WERI-Rb-1 (cell line): ENCODE measurements around the gene PCSK1.

Experiments used
- DNase-seq: peaks from one replicate; pipeline ENCODE4 v3.0.0-alpha.2; 2020
- H3K27ac ChIP-seq: fragments of 250-450 bp; sonication (Bioruptor Pico); 2 replicates; pipeline ENCODE4 v1.5.1; 2020; ENCODE audit warnings: mild to moderate bottlenecking, moderate library complexity
- H3K27me3 ChIP-seq: fragments of 250-450 bp; sonication (Bioruptor Pico); 2 replicates; pipeline ENCODE4 v1.5.1; 2021; ENCODE audit warnings: mild to moderate bottlenecking, low read depth, moderate library complexity; ENCODE audit not compliant: insufficient read depth, severe bottlenecking
- H3K36me3 ChIP-seq: fragments of 250-450 bp; sonication (Bioruptor Pico); 2 replicates; pipeline ENCODE4 v1.5.1; 2020; ENCODE audit warnings: mild to moderate bottlenecking, moderate library complexity
- H3K4me3 ChIP-seq: 2 replicates; pipeline ENCODE4 v1.5.1; 2011; ENCODE audit warnings: low read depth, mild to moderate bottlenecking, control low read depth, low read length
- H3K9me3 ChIP-seq: fragments of 250-450 bp; sonication (Bioruptor Pico); 2 replicates; pipeline ENCODE4 v1.5.1; 2021; ENCODE audit warnings: mild to moderate bottlenecking, moderate library complexity; ENCODE audit not compliant: severe bottlenecking
- TF ChIP-seq, protein P1 (sequence below): IDR thresholded peaks from 2 replicates; pipeline ENCODE4 v1.5.1; 2011; ENCODE audit warnings: low read depth, mild to moderate bottlenecking, control low read depth, inconsistent platforms, low read length

PCSK1 gene

DNA sequence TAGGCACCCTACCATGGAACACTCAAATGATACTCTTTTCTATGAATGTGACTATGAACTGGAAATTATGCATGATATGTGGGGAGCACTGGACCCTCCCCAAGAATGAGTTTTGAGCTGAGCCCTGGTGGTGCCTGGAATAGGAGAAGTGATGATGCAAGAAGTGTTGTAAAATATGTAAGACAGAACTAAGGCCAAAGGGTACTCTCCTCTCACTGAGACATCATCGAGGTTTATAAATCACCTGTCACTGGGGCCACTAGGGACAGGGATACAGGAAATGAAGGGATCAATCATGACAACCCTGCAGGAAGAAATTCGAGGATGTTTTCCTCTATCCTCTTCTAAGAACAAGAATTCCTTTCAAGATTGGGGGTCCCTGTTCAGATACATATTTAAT lies 45.4 kb downstream of the PCSK1 start:
- Histone ChIP-seq H3K27me3 (no peaks in the 10 kb centered on the region), H3K36me3 (no peaks in the 10 kb centered on the region), H3K9me3 (no peaks in the 10 kb centered on the region), H3K4me3 (no peak overlapping the region), H3K27ac (no peak overlapping the region)
- TF ChIP-seq, protein P1, sequence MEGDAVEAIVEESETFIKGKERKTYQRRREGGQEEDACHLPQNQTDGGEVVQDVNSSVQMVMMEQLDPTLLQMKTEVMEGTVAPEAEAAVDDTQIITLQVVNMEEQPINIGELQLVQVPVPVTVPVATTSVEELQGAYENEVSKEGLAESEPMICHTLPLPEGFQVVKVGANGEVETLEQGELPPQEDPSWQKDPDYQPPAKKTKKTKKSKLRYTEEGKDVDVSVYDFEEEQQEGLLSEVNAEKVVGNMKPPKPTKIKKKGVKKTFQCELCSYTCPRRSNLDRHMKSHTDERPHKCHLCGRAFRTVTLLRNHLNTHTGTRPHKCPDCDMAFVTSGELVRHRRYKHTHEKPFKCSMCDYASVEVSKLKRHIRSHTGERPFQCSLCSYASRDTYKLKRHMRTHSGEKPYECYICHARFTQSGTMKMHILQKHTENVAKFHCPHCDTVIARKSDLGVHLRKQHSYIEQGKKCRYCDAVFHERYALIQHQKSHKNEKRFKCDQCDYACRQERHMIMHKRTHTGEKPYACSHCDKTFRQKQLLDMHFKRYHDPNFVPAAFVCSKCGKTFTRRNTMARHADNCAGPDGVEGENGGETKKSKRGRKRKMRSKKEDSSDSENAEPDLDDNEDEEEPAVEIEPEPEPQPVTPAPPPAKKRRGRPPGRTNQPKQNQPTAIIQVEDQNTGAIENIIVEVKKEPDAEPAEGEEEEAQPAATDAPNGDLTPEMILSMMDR, result no peak
- DNase-seq, result no peak

DNA sequence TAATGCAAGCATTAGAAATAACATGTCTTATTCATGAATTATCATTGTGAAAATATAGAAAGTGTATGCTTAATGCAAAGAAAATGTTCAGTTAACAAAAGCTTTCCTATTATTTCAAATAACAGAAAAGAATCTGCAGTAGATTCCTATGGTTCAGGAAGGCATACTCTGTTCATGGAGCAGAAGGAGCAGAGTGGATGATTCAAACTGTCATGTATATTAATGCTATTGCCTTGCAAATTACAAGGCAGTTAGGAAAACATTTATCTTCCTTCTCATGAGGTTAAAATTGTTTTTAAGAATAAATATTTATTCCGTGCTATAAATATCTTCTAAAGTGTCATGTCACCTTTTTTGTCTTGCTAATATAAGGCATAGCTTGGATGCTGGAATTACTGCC lies 47.5 kb downstream of the PCSK1 start:
- H3K4me3 ChIP-seq, result no peak overlapping the region
- no peaks in the 10 kb centered on the region for H3K27me3 ChIP-seq
- no peaks in the 10 kb centered on the region for H3K9me3 ChIP-seq
- no peaks in the 10 kb centered on the region for H3K36me3 ChIP-seq
- TF ChIP-seq, protein P1, result no peak
- H3K27ac ChIP-seq, result no peak overlapping the region
- DNase-seq, result no peak

DNA sequence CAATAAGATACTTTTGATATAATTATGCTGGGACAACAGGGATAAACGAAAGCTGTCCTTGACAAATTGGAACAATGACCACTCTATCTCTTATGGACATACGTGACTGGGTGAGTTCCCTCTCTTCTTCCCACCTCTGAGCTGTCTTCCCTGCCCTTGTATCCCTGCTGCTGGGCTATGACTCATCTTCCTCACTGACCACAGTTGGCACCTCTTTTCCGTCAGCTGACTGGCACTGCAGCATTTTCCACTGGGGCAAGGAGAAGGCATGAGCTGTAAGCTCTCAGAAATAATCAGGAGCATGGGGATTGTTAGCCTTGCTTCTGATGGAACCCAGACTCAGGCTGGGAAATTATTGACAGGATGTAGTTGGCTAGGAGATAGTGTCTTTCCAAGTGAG lies 48.7 kb downstream of the PCSK1 start:
- Histone ChIP-seq H3K36me3 (no peaks in the 10 kb centered on the region), H3K9me3 (no peaks in the 10 kb centered on the region), H3K27ac (no peak overlapping the region), H3K4me3 (no peak overlapping the region), H3K27me3 (no peaks in the 10 kb centered on the region)
- TF ChIP-seq, protein P1, result no peak
- DNase-seq, result no peak

DNA sequence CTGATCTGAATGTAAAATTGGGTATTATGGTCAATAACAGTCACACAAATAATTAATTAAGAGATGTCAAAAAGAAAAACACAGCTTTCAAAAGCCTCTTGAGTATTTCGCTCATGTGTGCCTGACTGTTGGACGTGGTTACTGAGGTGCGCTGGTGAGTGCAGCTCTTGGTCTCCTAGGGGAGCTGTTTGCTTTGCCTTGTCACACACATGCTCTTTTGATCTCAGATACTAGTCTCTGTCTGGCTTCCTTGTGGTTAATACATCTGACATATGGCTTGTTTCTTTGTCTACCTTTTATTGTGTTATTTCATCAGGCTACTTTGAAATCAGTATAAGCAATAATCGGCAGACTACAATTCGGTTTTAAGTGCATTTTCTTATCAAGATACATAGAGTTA lies 51.5 kb downstream of the PCSK1 start:
- no peak overlapping the region for H3K4me3 ChIP-seq
- DNase-seq, result peak; percentile 30
- TF ChIP-seq, protein P1, result peak; percentile 52

DNA sequence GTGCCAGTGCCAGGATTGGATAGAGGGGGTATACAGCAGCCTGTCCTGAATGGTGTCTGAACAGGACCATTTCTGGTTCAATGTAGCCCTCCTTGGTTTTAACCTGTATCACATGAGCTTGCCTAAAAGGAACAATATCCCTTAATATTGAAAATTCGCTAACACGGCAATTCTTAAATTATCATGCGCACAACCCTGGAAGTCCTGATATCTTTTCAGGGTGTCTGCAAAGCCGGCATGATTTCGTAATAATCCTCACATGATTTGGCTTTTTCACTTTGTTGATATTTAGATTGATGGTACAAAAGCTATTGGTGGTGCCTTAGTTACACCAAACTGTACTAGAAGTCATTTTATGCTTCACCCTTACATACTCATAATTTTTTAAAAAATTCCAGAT lies 53.2 kb downstream of the PCSK1 start:
- DNase-seq, result no peak
- Histone ChIP-seq H3K27me3 (no peaks in the 10 kb centered on the region), H3K4me3 (no peak overlapping the region), H3K27ac (no peak overlapping the region), H3K9me3 (no peaks in the 10 kb centered on the region), H3K36me3 (no peaks in the 10 kb centered on the region)
- TF ChIP-seq, protein P1, result no peak

More for the DNA sequence above, 51.5 kb downstream of the PCSK1 start:
- Histone ChIP-seq H3K27me3 (no peaks in the 10 kb centered on the region), H3K27ac (no peak overlapping the region), H3K36me3 (no peaks in the 10 kb centered on the region), H3K9me3 (no peaks in the 10 kb centered on the region)

DNA sequence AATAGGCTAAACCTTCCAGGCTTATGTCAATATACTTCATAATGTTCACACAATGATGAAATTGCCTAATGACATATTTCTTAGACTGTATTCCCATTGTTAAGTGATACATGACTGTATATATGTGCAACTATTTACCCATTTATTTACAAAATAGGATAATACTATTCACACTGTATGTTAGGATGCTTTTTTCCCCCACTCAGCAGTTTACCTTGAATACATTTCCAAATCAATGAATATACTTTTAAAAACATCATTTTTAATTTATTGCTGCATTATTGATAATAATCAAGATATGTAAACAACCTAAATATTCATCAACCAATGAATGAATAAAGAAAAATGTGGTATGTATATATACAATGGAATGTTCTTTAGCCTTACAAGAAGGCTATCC lies 55.5 kb downstream of the PCSK1 start:
- Histone ChIP-seq H3K27me3 (no peaks in the 10 kb centered on the region), H3K9me3 (no peaks in the 10 kb centered on the region), H3K27ac (no peak overlapping the region), H3K4me3 (no peak overlapping the region), H3K36me3 (no peaks in the 10 kb centered on the region)
- TF ChIP-seq, protein P1, result no peak
- DNase-seq, result no peak
